SK-N-MC (cell line): Measurements from ENCODE around the gene ANKRD9.

ENCODE experiments used
- EZH2 ChIP-seq: fragments of 200-600 bp; sonication (generic); IDR thresholded peaks from one replicate; pipeline ENCODE4 v1.6.1; 2017; ENCODE audit warnings: antibody characterized with exemption
- POLR2AphosphoS5 ChIP-seq: IDR thresholded peaks from 2 replicates; pipeline ENCODE4 v1.6.1; 2012; ENCODE audit warnings: mild to moderate bottlenecking, low read depth, low read length, borderline replicate concordance

DNA sequence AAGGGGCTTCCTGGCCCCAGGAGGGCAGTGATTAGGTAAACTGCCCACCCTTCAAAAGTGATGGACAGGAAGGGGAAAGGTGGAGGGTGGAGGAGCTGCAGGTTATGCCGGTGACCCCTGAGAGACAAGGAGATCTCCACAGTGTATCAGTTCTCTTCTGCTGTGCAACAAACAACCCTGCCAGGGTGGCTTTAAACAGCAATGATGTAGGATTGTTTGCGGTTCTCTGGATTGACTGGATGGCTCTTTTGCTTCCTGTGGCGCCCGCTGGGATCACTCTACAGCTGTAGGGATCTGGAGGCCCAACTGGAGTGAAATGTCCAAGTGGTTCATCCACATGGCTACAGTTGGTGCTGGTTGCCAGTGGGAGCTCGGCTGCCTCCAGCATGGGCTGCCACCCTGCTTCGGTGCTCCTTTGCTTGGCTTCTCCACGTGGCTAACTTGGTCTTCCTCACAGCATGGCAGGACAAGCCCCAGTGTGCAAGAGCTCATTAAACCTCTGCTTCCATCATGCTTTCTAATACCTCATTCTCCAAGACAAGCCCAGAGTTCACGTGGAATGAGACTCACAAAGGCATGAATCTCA lies 8.6 kb upstream of the ANKRD9 start:
- TF ChIP-seq POLR2AphosphoS5 (no peak), EZH2 (no peak)
